ENCODE data around the gene HPCA.
A peak's percentile ranks its signal among the peaks of the same experiment; 100 is the strongest.

The HPCA gene

DNA sequence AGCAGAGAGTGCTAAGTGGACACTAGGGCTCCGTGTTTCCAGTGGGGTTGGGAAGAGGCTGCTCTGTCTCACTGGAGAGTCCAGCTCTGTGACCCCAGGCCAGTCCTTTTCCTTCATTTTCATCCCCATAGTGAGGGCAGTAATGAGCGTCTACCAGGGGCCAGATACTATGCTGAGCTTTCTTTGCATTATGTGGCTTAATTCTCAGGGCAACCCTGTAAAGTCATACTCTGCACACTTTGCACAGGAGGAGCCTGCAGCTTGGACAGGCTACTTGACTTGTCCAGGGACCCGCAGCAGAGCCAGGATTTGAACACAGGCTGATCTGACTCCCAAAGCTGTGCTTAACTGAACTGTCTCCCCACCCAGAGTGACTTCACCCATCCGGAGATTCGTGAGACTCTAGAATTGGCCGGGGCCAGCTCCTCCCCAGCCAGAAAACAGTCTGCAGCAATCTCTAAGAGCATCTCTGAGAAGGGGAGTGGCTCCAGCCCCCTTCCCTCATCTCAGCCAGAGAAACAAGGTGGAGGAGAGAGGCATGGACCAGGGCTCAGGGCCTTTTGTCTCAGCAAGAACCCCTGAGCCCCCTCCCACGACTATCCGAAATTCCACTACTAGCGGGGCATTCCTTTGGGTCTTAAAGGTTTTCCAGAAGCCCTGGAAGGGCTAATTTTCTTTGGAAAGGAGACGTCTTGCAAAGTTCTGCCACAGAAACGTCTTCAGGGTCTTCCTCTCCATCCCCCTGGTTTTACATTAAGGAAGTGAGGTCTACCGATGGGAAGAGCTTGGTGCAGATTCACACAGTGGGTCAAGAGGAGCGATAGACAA lies 14.7 kb upstream of the HPCA start:
- no peak for DNase-seq (ENCODE audit: low read depth)

- DNase-seq (ENCODE audit: low read depth) = no peak
Measured at GRCh38 chr1:32872192-32872460, 14.2 kb upstream of the HPCA start.

DNA sequence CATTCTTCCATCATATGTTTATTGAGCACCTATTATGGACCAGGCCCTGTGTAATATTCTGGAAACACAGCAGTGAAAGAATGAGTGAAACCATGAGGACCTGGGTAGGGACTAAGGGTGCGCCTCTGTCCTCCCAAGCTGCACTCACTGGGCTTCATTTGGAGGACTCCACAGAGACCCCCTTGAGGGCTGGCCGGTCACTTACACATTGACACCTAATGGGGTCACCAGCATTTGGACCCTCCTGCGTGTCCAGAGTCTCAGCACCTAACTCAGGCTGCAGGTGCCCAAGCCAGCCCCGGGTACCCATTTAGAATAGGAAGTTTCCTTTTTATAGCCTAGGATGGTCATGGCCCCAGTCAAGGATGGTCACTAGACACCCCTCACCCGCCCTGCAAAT lies 12.8 kb upstream of the HPCA start:
- no peak for DNase-seq (ENCODE audit: low read depth)

GRCh38 chr1:32874860-32875752 lies 11.2 kb upstream of the HPCA start:
- DNase-seq (ENCODE audit: low read depth) = no peak

DNA sequence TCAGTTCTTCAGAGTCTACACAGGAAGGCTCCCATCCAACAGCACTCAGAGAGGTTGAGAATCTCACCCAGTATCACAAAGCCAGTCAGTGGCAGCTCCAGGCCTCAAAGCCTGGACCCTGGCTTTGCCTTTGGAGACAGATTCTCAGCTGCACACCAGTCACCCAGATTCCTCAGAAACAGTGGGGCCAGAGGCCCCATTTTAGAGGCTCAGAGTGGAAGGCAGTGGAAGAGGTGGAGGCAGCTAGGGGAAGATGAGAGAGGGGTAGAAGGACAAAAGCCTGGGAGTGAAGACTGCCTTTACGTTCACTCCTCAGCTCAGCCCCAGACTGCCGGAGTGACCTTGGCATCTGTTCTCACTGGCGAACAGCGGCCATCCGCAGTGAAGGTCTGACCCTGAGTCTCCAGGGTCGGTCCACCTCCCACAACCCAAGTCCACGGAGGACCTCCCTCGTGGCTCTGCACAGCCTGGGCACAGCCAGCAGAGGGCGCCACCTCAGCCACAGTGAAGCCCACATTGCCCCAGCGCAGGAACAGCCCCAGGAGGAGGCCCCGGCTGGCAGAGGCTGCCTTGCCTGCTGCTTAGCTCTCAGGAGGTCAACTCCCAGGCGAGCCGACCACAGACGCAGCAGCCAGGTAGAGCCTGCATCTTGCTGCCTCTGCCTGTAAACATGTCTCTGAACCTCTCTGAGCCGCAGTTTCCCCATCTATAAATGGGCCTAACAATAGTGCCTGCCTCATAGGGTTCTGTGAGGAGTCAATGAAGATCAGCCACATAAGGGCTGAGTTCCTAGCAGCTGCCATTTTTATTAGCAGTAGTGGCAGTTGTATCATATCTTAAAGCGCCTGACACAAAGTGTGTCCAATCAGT lies 9.7 kb upstream of the HPCA start:
- DNase-seq (ENCODE audit: low read depth) = peak; percentile 13

DNA sequence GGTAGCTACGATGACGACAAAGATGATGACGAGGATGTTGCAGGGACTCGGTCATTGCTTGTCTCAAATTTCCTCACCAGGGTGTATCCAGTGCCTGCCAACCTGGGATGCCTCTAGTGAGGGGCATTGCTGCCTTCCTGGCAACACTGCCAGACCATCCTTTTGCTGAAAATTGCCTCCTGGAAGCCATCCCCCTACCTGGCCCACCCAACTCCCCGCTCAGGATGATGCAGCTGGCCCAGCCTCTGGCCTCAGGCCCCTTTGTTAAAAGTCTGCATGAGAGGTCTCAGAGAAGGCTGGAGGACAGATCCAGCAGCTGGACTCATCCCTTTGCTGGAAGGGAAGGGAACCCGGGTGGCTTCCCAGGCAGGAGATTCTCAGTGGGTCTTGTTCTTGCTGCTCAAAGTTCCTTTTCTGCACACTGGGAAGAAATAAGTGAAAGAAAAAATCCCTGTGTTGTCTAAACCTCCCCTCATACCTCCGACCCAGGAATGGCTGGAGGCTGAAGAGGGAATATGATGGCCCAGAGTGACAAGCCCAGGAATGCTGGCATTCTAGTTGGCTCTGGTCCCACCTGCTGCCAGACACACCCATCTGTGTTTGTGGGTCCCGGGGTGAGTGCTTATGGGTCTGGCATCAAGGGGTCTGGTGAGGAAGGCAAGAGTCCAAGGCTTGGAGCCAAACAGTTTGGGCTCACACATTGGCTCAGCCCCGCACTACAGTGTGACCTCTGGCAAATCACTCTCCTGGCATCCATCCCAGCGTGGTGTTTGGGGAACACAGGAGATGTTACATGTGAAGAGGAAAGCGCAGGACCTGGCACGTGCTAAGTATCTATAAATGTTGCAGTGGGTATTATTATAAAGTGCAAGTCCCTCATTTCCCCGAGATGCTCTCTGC lies 8.8 kb upstream of the HPCA start:
- no peak for DNase-seq (ENCODE audit: low read depth)

DNA sequence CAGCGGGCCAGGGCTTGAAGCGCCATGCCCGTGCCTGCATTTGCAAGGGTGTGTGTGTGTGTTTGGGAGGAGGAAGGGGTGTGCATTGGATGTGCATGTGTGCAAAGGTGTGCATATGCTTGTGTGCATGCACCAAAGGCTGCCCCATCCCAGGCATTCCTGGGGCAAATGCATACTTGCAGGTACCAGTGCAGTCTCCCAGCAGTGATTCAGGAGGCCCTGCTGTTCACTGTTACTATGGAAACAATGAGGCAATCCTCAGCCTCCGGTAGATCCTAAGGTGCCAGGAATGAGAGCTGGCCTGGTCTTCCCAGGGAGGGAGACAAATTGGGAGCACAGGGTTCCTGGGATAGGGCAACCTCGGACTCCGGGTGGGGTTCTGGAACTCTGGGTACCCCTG lies 8.1 kb upstream of the HPCA start:
- peak; percentile 6 for DNase-seq (ENCODE audit: low read depth)

DNA sequence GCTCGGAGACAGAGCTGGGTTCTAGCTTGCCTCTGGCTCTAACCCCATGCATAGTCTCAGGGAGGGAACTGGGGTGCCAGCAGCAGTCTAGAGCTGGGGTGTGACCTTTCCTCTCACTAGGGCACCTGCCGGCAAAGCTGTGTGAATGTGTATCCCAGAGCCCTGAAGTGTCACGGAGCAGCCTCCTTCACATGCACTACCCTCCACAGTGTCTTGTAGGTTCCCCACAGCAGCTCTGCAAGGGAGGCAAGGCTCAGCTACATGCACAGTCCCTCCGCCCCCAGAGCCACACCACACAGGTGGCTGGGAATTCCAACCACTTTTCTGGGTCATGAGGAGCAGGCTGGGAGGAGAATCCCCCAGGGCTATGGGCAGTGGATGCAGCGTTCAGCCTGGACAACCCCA lies 7.7 kb upstream of the HPCA start:
- DNase-seq (ENCODE audit: low read depth) = no peak

GRCh38 chr1:32881291-32881690 lies 5.0 kb upstream of the HPCA start:
- no peak for DNase-seq (ENCODE audit: low read depth)

DNA sequence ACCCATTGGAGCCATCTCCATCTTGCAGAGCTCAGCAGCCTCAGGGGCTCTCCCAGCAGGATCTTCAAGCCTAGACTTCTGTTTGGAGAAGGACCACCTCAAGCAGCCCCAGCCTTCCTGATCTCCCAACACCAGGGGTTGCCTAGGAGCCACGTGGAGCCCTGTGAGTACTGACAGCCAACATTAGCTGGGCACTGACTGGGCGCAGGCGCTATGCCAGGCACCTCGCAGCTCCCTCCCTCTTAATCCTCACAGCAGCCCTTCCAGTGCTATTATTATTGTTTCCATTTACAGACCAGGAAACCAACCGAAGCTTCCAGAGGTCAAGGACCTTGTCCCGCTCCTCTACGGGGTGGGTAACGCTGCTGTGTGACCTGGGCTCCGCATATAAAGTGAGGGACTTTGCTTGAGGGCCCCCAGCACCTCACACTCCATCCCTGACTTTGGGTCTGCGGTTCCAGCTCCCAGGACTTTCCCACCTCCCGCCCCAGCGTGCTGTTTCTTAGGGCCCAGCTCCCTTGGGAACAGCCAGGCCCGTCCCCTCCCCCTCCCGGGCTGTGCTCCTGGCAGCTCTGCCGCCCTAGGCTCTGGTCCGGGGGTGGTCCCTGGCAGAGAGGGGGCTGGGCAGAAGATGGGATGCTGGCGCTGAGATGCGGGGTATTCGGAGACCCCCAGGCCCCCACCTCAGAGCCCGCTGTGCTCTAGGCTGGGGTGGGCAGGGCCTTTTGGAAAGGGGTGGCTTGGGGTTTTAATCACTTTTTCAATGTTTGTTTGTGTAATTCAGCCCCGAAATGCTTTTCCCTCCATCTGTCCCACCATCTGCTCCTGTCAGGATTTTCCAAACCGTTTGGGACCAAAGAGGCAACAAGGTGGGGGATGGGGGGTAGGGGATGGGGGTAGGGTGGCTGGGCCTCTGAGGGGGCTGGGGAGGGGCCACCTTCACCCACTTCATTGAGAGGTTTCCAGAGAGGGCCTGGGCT lies 4.1 kb upstream of the HPCA start:
- no peak for DNase-seq (ENCODE audit: low read depth)

DNA sequence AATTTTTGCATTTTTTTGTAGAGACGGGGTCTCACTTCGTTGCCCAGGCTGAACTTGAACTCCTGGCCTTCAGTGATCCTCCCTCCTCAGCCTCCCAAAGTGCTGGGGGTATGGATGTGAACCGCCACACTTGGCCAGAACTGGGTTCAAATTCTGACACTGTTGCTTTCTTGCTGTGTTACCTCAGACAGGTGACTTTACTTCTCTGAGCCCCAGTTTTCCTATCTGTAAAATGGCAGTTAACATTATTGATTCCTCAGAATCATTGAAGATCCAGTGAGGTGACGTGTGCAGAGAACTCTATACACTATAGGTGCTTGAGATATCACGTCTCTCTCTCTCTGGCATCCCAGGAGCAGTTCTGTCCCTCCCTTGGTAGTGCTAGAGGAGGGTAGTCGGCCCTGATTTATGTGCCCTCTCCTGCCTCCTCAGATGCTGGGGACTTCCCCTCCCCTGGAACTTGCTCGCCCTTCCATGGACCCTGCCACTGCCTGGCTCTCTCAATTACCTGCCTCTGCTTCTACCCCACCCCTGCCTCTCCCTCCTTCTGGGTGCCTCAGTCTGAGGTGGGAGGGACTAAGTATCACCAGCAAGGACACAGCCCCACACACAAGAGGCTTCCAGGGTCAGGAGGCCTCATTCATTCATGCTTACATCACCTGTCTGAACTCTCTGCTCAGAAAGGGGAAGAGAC lies 2.8 kb upstream of the HPCA start:
- no peak for DNase-seq (ENCODE audit: low read depth)

- no peak for DNase-seq (ENCODE audit: low read depth)
Measured at GRCh38 chr1:32884032-32884372, 2.3 kb upstream of the HPCA start.

- no peak for DNase-seq (ENCODE audit: low read depth)
Measured at GRCh38 chr1:32884726-32885125, 1.6 kb upstream of the HPCA start.

- no peak for DNase-seq (ENCODE audit: low read depth)
Measured at GRCh38 chr1:32885676-32886003, 651 bp upstream of the HPCA start.

- no peak for DNase-seq (ENCODE audit: low read depth)
Measured at GRCh38 chr1:32886828-32887414, 630 bp downstream of the HPCA start.

- DNase-seq (ENCODE audit: low read depth) = no peak
Measured at GRCh38 chr1:32887623-32888022, 1.3 kb downstream of the HPCA start.

- DNase-seq (ENCODE audit: low read depth) = no peak
Measured at GRCh38 chr1:32888134-32888533, 1.8 kb downstream of the HPCA start.

- no peak for DNase-seq (ENCODE audit: low read depth)
Measured at GRCh38 chr1:32888677-32889420, 2.6 kb downstream of the HPCA start.

Data from fibroblast of gingiva (primary cell).